OCI-LY1 (cell line): ENCODE measurements around the gene GUCA2B.

Experiments
- H2AFZ ChIP-seq: fragments of 200-600 bp; sonication (generic), shearing (Covaris generic); 2 replicates; pipeline ENCODE4 v1.6.0; 2014; ENCODE audit warnings: antibody characterized with exemption, mild to moderate bottlenecking, low read length
- H3F3A ChIP-seq: fragments of 200-600 bp; sonication (generic), shearing (Covaris generic); 2 replicates; pipeline ENCODE4 v1.6.0; 2014; ENCODE audit warnings: mild to moderate bottlenecking, antibody characterized with exemption, low read length, moderate library complexity; ENCODE audit not compliant: insufficient read depth
- H3K27ac ChIP-seq: fragments of 200-600 bp; sonication (generic); 2 replicates; pipeline ENCODE4 v1.5.1; 2014; ENCODE audit warnings: low read length, mixed run types, mild to moderate bottlenecking, low read depth; ENCODE audit not compliant: poor library complexity, severe bottlenecking
- H3K27me3 ChIP-seq: fragments of 200-600 bp; sonication (generic); 2 replicates; pipeline ENCODE4 v1.6.0; 2014; ENCODE audit warnings: antibody characterized with exemption, mild to moderate bottlenecking, low read length, moderate library complexity; ENCODE audit not compliant: insufficient read depth
- H3K36me3 ChIP-seq: fragments of 200-600 bp; sonication (generic); 2 replicates; pipeline ENCODE4 v1.6.1; 2014; ENCODE audit warnings: mild to moderate bottlenecking, antibody characterized with exemption, low read length, moderate library complexity, mixed read lengths; ENCODE audit not compliant: insufficient read depth
- H3K4me1 ChIP-seq: fragments of 200-600 bp; sonication (generic); 2 replicates; pipeline ENCODE4 v1.5.1; 2014; ENCODE audit warnings: mild to moderate bottlenecking, low read length, moderate library complexity; ENCODE audit not compliant: insufficient read depth, severe bottlenecking
- H3K4me2 ChIP-seq: fragments of 200-600 bp; sonication (generic), shearing (Covaris generic); 2 replicates; pipeline ENCODE4 v1.6.1; 2014; ENCODE audit warnings: low read length
- H3K4me3 ChIP-seq: fragments of 200-600 bp; sonication (generic); 2 replicates; pipeline ENCODE4 v1.5.1; 2014; ENCODE audit warnings: low read length, low read depth, mild to moderate bottlenecking, mixed read lengths; ENCODE audit not compliant: poor library complexity, severe bottlenecking
- H3K79me2 ChIP-seq: fragments of 200-600 bp; shearing (Covaris generic); 2 replicates; pipeline ENCODE4 v1.6.1; 2016; ENCODE audit warnings: mixed run types, low read length, mixed read lengths; ENCODE audit not compliant: insufficient read depth
- H3K9ac ChIP-seq: fragments of 200-600 bp; sonication (generic), shearing (Covaris generic); 2 replicates; pipeline ENCODE4 v1.6.1; 2014; ENCODE audit warnings: mild to moderate bottlenecking, low read length, mixed read lengths
- H3K9me2 ChIP-seq: fragments of 200-600 bp; sonication (generic), shearing (Covaris generic); 2 replicates; pipeline ENCODE4 v1.6.1; 2014; ENCODE audit warnings: low read depth, mild to moderate bottlenecking, low read length, mixed read lengths
- H3K9me3 ChIP-seq: fragments of 200-600 bp; shearing (Covaris generic); 2 replicates; pipeline ENCODE4 v1.6.1; 2014; ENCODE audit warnings: low read length, mixed read lengths
- H4K20me1 ChIP-seq: fragments of 200-600 bp; sonication (generic), shearing (Covaris generic); 2 replicates; pipeline ENCODE4 v1.6.0; 2016; ENCODE audit warnings: mild to moderate bottlenecking, low read length; ENCODE audit not compliant: insufficient read depth
- CTCF ChIP-seq: fragments of 200-600 bp; sonication (generic), shearing (Covaris generic); IDR thresholded peaks from 2 replicates; pipeline ENCODE4 v1.5.1; 2017; ENCODE audit warnings: mild to moderate bottlenecking, antibody characterized with exemption, low read length, moderate library complexity, mixed read lengths
- EZH2 ChIP-seq: fragments of 200-600 bp; sonication (generic), shearing (Covaris generic); IDR thresholded peaks from 2 replicates; pipeline ENCODE4 v1.8.0; 2017; ENCODE audit warnings: borderline replicate concordance, mixed run types, mild to moderate bottlenecking, antibody characterized with exemption, low read length, moderate library complexity, mixed read lengths

The GUCA2B gene

GRCh38 chr1:42162181-42162580, 9.0 kb downstream of the GUCA2B start:
- H3K4me3 ChIP-seq, result no peak overlapping the region
- no peaks in the 10 kb centered on the region for H3K9me3 ChIP-seq
- no peaks in the 10 kb centered on the region for H3K9me2 ChIP-seq
- H3F3A ChIP-seq, result no peaks in the 10 kb centered on the region
- H4K20me1 ChIP-seq, result no peaks in the 10 kb centered on the region
- H3K4me1 ChIP-seq, result no peaks in the 10 kb centered on the region
- no peak overlapping the region for H3K9ac ChIP-seq
- H3K36me3 ChIP-seq, result no peaks in the 10 kb centered on the region
- H3K27ac ChIP-seq, result no peak overlapping the region
- no peaks in the 10 kb centered on the region for H3K79me2 ChIP-seq
- H3K27me3 ChIP-seq, result peaks cover 4% of the 10 kb centered on the region; the same call in 1 of the 2 replicates
- TF ChIP-seq EZH2 (no peak), CTCF (no peak)
- H2AFZ ChIP-seq, result no peak overlapping the region
- H3K4me2 ChIP-seq, result no peak overlapping the region

- Histone ChIP-seq H3K27ac (no peak overlapping the region), H3K9me3 (no peaks in the 10 kb centered on the region), H3K9ac (no peak overlapping the region), H3K4me2 (no peak overlapping the region), H3K36me3 (no peaks in the 10 kb centered on the region), H3F3A (no peaks in the 10 kb centered on the region), H3K27me3 (peaks cover 4% of the 10 kb centered on the region; the same call in 1 of the 2 replicates), H2AFZ (no peak overlapping the region), H3K79me2 (no peaks in the 10 kb centered on the region), H3K4me3 (no peak overlapping the region), H4K20me1 (no peaks in the 10 kb centered on the region), H3K4me1 (no peaks in the 10 kb centered on the region), H3K9me2 (no peaks in the 10 kb centered on the region)
- no peak for TF ChIP-seq EZH2
- no peak for TF ChIP-seq CTCF
These were observed 9.9 kb downstream of the GUCA2B start for GRCh38 chr1:42163114-42163513.

- Histone ChIP-seq H3K79me2 (no peaks in the 10 kb centered on the region), H3K4me3 (no peak overlapping the region), H3K36me3 (no peaks in the 10 kb centered on the region), H3K4me1 (no peaks in the 10 kb centered on the region), H3F3A (no peaks in the 10 kb centered on the region), H3K9ac (no peak overlapping the region), H2AFZ (no peak overlapping the region), H3K27me3 (peaks cover 4% of the 10 kb centered on the region; the same call in 1 of the 2 replicates), H3K27ac (no peak overlapping the region), H4K20me1 (no peaks in the 10 kb centered on the region), H3K9me2 (no peaks in the 10 kb centered on the region), H3K4me2 (no peak overlapping the region), H3K9me3 (no peaks in the 10 kb centered on the region)
- no peak for TF ChIP-seq EZH2
- TF ChIP-seq CTCF, result no peak
These were observed 10.6 kb downstream of the GUCA2B start for GRCh38 chr1:42163536-42164503.
